ENCODE measurements around the gene NOL7.

NOL7 gene

DNA sequence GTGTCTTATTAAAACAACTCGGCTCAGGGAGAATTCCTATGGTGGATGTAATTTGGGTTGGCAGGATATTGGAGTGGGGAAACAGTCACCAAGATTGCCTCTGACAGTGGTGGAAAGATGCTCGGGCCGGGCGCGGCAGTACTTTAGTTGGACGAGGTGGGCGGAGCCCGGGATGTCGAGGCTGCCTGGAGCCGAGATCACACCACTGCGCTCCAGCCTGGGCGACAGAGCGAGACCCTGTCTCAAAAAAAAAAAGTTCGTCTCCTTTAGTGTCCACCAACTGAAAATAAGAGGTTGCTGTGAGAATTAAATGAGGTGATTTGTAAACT, 621 bp downstream of the NOL7 start:
- Histone ChIP-seq H2BK5ac (ENCODE audit: low read depth, low read length, poor library complexity, severe bottlenecking) (no peak overlapping the region), H3K9me3 (ENCODE audit: control insufficient read depth, low read length) (no peaks in the 10 kb centered on the region), H3K4me2 (ENCODE audit: low read length, poor library complexity, severe bottlenecking) (peak overlapping the region; percentile 90), H2AFZ (ENCODE audit: low read depth, low read length) (no peak overlapping the region), H4K91ac (ENCODE audit: low read length) (no peak overlapping the region), H3K9ac (ENCODE audit: low read length) (peak overlapping the region; percentile 99), H3K4me3 (ENCODE audit: insufficient read depth in 1 of 2, low read depth in 1 of 2, low read length in 2 of 2) (peak overlapping the region; percentile 90 to 98), H2BK15ac (ENCODE audit: low read depth, poor library complexity, severe bottlenecking) (no peak overlapping the region), H3K23ac (ENCODE audit: low read length in 2 of 2) (no peak overlapping the region), H4K8ac (ENCODE audit: low read length) (no peak overlapping the region), H3K27ac (ENCODE audit: low read length, poor library complexity, severe bottlenecking) (peak overlapping the region; percentile 60), H3K14ac (ENCODE audit: low read length in 2 of 2) (no peak overlapping the region), H3K27me3 (ENCODE audit: control insufficient read depth in 1 of 2, insufficient read depth in 1 of 2, low read length in 2 of 2) (no peaks in the 10 kb centered on the region), H2BK120ac (ENCODE audit: low read depth, low read length) (no peak overlapping the region), H2BK12ac (ENCODE audit: low read length in 2 of 2) (no peak overlapping the region), H2AK5ac (ENCODE audit: low read length, severe bottlenecking) (no peak overlapping the region), H3K4ac (ENCODE audit: low read depth in 1 of 2, low read length in 2 of 2) (peak overlapping the region in 1 of 2 experiments; percentile 71), H3K18ac (ENCODE audit: low read depth in 1 of 2, low read length in 2 of 2) (no peak overlapping the region), H3K36me3 (ENCODE audit: control insufficient read depth in 1 of 2, insufficient read depth in 2 of 2, low read depth in 1 of 2, low read length in 2 of 2) (peaks cover 8 to 47% of the 10 kb centered on the region in 2 experiments), H3K4me1 (ENCODE audit: control insufficient read depth, insufficient read depth, low read depth, low read length) (no peaks in the 10 kb centered on the region), H3K79me1 (replicated peaks; ENCODE audit: low read length, poor library complexity, severe bottlenecking) (peaks cover 13% of the 10 kb centered on the region)
- 0% methylated on average over 11 of the region's 14 CpGs for WGBS
- peak; percentile 63 for DNase-seq

DNA sequence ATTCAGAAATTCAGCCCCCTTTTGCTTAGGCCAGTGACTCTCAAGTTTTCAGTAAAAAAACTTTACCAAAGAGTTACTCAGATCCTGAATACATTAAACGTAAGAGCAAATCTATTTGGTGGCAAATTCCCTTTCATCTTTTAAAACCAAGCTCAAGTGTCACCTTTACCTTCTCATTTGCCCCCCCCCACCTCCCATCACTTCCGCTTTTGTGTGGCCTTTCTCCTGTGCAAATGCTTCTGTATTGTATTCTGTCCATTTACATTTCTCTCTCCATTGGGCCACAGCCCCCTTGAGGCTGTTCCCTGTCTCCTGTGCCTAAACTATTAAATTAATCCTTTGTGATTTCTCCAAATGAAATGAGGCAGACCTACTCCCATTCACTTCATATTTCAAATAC, 1.9 kb downstream of the NOL7 start:
- Histone ChIP-seq H2BK15ac (ENCODE audit: low read depth, poor library complexity, severe bottlenecking) (no peak overlapping the region), H3K27me3 (ENCODE audit: control insufficient read depth in 1 of 2, insufficient read depth in 1 of 2, low read length in 2 of 2) (no peaks in the 10 kb centered on the region), H3K18ac (ENCODE audit: low read depth in 1 of 2, low read length in 2 of 2) (no peak overlapping the region), H3K23ac (ENCODE audit: low read length in 2 of 2) (no peak overlapping the region), H3K9ac (ENCODE audit: low read length) (peak overlapping the region; percentile 99), H4K91ac (ENCODE audit: low read length) (no peak overlapping the region), H2BK120ac (ENCODE audit: low read depth, low read length) (no peak overlapping the region), H3K36me3 (ENCODE audit: control insufficient read depth in 1 of 2, insufficient read depth in 2 of 2, low read depth in 1 of 2, low read length in 2 of 2) (peaks cover 8 to 57% of the 10 kb centered on the region in 2 experiments), H2AK5ac (ENCODE audit: low read length, severe bottlenecking) (no peak overlapping the region), H3K4ac (ENCODE audit: low read depth in 1 of 2, low read length in 2 of 2) (no peak overlapping the region), H4K8ac (ENCODE audit: low read length) (no peak overlapping the region), H2BK5ac (ENCODE audit: low read depth, low read length, poor library complexity, severe bottlenecking) (no peak overlapping the region), H2BK12ac (ENCODE audit: low read length in 2 of 2) (no peak overlapping the region), H2AFZ (ENCODE audit: low read depth, low read length) (no peak overlapping the region), H3K27ac (ENCODE audit: low read length, poor library complexity, severe bottlenecking) (no peak overlapping the region), H3K14ac (ENCODE audit: low read length in 2 of 2) (no peak overlapping the region), H3K4me3 (ENCODE audit: insufficient read depth in 1 of 2, low read depth in 1 of 2, low read length in 2 of 2) (peak overlapping the region in 1 of 2 experiments; percentile 98), H3K9me3 (ENCODE audit: control insufficient read depth, low read length) (no peaks in the 10 kb centered on the region), H3K4me2 (ENCODE audit: low read length, poor library complexity, severe bottlenecking) (no peak overlapping the region), H3K79me1 (replicated peaks; ENCODE audit: low read length, poor library complexity, severe bottlenecking) (peaks cover 13% of the 10 kb centered on the region), H3K4me1 (ENCODE audit: control insufficient read depth, insufficient read depth, low read depth, low read length) (no peaks in the 10 kb centered on the region)
- 93% methylated on average over 2 of the region's 2 CpGs for WGBS
- DNase-seq = no peak

DNA sequence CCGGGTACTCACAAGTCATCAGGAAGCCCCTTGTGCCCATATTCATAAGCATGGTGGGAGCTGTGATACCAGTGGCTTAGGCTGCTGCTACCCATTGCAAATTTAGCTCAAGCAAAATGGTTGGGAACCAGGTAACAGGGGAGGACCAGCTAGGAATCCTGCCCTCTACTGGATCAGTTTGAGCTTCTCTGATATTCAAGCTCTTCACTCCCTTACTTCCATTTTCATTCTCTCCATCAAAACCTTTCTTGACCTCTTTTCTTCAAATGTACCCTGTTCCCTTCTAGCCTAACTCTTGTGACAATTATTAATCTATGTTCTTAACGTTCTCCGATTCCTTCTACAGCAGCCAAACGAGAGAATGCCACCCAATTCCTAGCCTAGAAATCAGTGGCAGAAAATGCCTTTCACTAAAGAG, 9.7 kb downstream of the NOL7 start:
- Histone ChIP-seq H3K79me1 (replicated peaks; ENCODE audit: low read length, poor library complexity, severe bottlenecking) (peaks cover 3% of the 10 kb centered on the region), H3K27ac (ENCODE audit: low read length, poor library complexity, severe bottlenecking) (no peak overlapping the region), H2AK5ac (ENCODE audit: low read length, severe bottlenecking) (no peak overlapping the region), H3K9ac (ENCODE audit: low read length) (peak overlapping the region; percentile 13), H3K4me3 (ENCODE audit: insufficient read depth in 1 of 2, low read depth in 1 of 2, low read length in 2 of 2) (no peak overlapping the region), H3K36me3 (ENCODE audit: control insufficient read depth in 1 of 2, insufficient read depth in 2 of 2, low read depth in 1 of 2, low read length in 2 of 2) (peaks cover 11 to 99% of the 10 kb centered on the region in 2 experiments), H3K27me3 (ENCODE audit: control insufficient read depth in 1 of 2, insufficient read depth in 1 of 2, low read length in 2 of 2) (no peaks in the 10 kb centered on the region), H4K91ac (ENCODE audit: low read length) (no peak overlapping the region), H2BK12ac (ENCODE audit: low read length in 2 of 2) (no peak overlapping the region), H3K18ac (ENCODE audit: low read depth in 1 of 2, low read length in 2 of 2) (no peak overlapping the region), H3K4me2 (ENCODE audit: low read length, poor library complexity, severe bottlenecking) (no peak overlapping the region), H2BK120ac (ENCODE audit: low read depth, low read length) (no peak overlapping the region), H2BK5ac (ENCODE audit: low read depth, low read length, poor library complexity, severe bottlenecking) (no peak overlapping the region), H3K4me1 (ENCODE audit: control insufficient read depth, insufficient read depth, low read depth, low read length) (no peaks in the 10 kb centered on the region), H3K23ac (ENCODE audit: low read length in 2 of 2) (no peak overlapping the region), H3K9me3 (ENCODE audit: control insufficient read depth, low read length) (no peaks in the 10 kb centered on the region), H4K8ac (ENCODE audit: low read length) (no peak overlapping the region), H3K4ac (ENCODE audit: low read depth in 1 of 2, low read length in 2 of 2) (no peak overlapping the region), H2AFZ (ENCODE audit: low read depth, low read length) (no peak overlapping the region), H2BK15ac (ENCODE audit: low read depth, poor library complexity, severe bottlenecking) (no peak overlapping the region), H3K14ac (ENCODE audit: low read length in 2 of 2) (no peak overlapping the region)
- 68% methylated on average over 3 of the region's 4 CpGs for WGBS
- DNase-seq = peak; percentile 49

DNA sequence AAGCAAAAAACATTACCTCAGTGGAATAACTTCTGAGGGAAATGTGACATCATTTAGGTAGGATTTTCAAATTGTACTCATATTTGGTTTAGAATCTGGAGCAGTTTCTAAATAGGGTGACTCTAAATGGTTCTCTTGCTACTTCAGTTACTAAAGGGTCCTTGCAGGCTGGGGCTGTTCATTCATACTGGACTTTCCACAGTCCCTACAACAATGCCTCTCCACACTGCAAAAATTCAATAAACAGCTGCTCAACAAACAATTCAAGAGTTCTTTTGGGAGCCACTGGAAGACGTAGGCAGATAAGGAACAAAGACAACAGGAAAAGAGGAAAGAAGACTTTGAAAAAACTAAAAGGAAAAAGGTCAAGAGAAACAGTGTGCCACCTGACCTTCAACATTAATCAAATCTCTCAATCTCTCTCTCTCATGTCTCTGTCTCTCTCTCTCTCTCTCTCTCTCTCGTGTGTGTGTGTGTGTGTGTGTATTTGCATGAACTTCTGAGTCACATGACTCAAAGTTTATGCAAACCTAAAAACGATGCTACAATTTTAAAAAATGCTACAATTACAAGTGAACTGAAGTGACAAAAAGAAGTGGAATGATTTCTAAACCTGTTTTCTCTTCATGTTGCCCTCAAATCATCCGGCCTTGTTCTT, 14.5 kb downstream of the NOL7 start:
- 67% methylated on average over 1 of the region's 4 CpGs for WGBS
- Histone ChIP-seq H2AK5ac (ENCODE audit: low read length, severe bottlenecking) (no peak overlapping the region), H2AFZ (ENCODE audit: low read depth, low read length) (no peak overlapping the region), H3K9me3 (ENCODE audit: control insufficient read depth, low read length) (no peaks in the 10 kb centered on the region), H2BK15ac (ENCODE audit: low read depth, poor library complexity, severe bottlenecking) (no peak overlapping the region), H3K4me1 (ENCODE audit: control insufficient read depth, insufficient read depth, low read depth, low read length) (no peaks in the 10 kb centered on the region), H3K23ac (ENCODE audit: low read length in 2 of 2) (no peak overlapping the region), H2BK120ac (ENCODE audit: low read depth, low read length) (no peak overlapping the region), H3K36me3 (ENCODE audit: control insufficient read depth in 1 of 2, insufficient read depth in 2 of 2, low read depth in 1 of 2, low read length in 2 of 2) (peaks cover 4 to 92% of the 10 kb centered on the region in 2 experiments), H3K14ac (ENCODE audit: low read length in 2 of 2) (no peak overlapping the region), H3K27ac (ENCODE audit: low read length, poor library complexity, severe bottlenecking) (no peak overlapping the region), H3K9ac (ENCODE audit: low read length) (no peak overlapping the region), H4K91ac (ENCODE audit: low read length) (no peak overlapping the region), H4K8ac (ENCODE audit: low read length) (no peak overlapping the region), H3K4me3 (ENCODE audit: insufficient read depth in 1 of 2, low read depth in 1 of 2, low read length in 2 of 2) (no peak overlapping the region), H3K4me2 (ENCODE audit: low read length, poor library complexity, severe bottlenecking) (no peak overlapping the region), H3K27me3 (ENCODE audit: control insufficient read depth in 1 of 2, insufficient read depth in 1 of 2, low read length in 2 of 2) (no peaks in the 10 kb centered on the region), H3K79me1 (replicated peaks; ENCODE audit: low read length, poor library complexity, severe bottlenecking) (peaks cover 5% of the 10 kb centered on the region), H2BK5ac (ENCODE audit: low read depth, low read length, poor library complexity, severe bottlenecking) (no peak overlapping the region), H3K4ac (ENCODE audit: low read depth in 1 of 2, low read length in 2 of 2) (no peak overlapping the region), H3K18ac (ENCODE audit: low read depth in 1 of 2, low read length in 2 of 2) (no peak overlapping the region), H2BK12ac (ENCODE audit: low read length in 2 of 2) (no peak overlapping the region)
- no peak for DNase-seq
